Measurements from ENCODE around the gene CYBB. TPM values are rescaled to one million over a fixed set of nuclear protein-coding genes. Genes with fewer than 3 reads are reported as not detected.

CYBB gene
- total RNA-seq, 4 donors from 2014 or later, result 0.73 to 3.7 (median 2.6) TPM

DNA sequence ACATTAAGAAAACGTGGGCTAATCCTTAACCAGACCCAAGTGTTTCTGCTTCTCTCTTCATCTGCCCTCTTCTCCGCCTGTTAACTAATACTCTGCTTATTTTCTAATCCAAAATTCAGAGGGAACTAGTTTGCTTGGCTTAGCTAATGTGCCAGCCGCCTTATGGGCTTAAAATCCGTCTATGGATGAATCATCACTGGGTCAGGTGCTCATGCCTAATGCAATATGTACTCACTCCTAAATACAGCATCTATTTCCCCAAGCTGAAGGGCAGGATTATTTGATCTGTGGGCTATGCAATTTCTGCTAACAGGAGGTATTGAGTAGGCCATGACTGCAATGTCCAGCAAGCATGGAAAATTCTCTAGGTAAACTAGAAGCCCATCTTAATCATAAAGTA is 55.1 kb downstream of the CYBB start:
- H3K27ac ChIP-seq, result no peak overlapping the region
- DNase-seq (ENCODE audit: low spot score in 2 of 2), result no peak
- H3K36me3 ChIP-seq, result no peaks in the 10 kb centered on the region
- no peaks in the 10 kb centered on the region for H3K4me1 ChIP-seq
- no peak overlapping the region for H3K4me3 ChIP-seq
- no peaks in the 10 kb centered on the region for H3K9me3 ChIP-seq
- TF ChIP-seq POLR2AphosphoS5 (IDR thresholded peaks at IDR 0.05) (no peak), CTCF (IDR thresholded peaks at IDR 0.05) (no peak), EP300 (IDR thresholded peaks at IDR 0.05) (no peak), POLR2A (IDR thresholded peaks at IDR 0.05) (no peak)
- H3K27me3 ChIP-seq, result no peaks in the 10 kb centered on the region
- WGBS, result 53% methylated on average over 4 of the region's 4 CpGs

GRCh38 chrX:37840931-37841330 is 61.1 kb downstream of the CYBB start:
- no peaks in the 10 kb centered on the region for H3K9me3 ChIP-seq
- no peaks in the 10 kb centered on the region for H3K36me3 ChIP-seq
- DNase-seq (ENCODE audit: low spot score in 2 of 2), result no peak
- WGBS, result 74% methylated on average over 3 of the region's 3 CpGs
- H3K4me3 ChIP-seq, result no peak overlapping the region
- TF ChIP-seq CTCF (IDR thresholded peaks at IDR 0.05), result no peak
- TF ChIP-seq POLR2A (IDR thresholded peaks at IDR 0.05), result no peak
- no peaks in the 10 kb centered on the region for H3K27me3 ChIP-seq
- H3K4me1 ChIP-seq, result no peaks in the 10 kb centered on the region
- no peak overlapping the region for H3K27ac ChIP-seq

DNA sequence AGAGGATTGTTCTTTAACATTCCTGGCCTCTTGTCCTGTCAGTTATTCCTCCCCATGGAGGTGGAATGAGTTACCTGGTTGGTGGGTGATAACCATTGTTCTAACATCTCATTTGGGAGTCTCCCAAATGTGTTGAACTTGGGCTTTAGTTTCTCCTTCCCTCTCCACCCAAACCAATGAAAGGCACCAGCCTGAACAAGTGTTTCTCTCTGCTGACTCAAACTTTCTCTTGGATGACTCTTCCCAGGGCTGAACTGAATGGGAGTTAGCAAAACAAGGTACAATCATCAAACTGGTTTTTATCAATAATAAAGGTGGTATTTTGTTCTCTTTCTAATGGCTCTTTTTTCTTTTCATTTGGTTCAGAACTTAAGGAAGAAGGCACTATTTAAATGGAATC is 64.8 kb downstream of the CYBB start:
- Histone ChIP-seq H3K27me3 (no peaks in the 10 kb centered on the region), H3K36me3 (no peaks in the 10 kb centered on the region), H3K4me1 (no peaks in the 10 kb centered on the region), H3K9me3 (no peaks in the 10 kb centered on the region), H3K27ac (no peak overlapping the region), H3K4me3 (no peak overlapping the region)
- DNase-seq (ENCODE audit: low spot score in 2 of 2), result no peak
- no peak for TF ChIP-seq POLR2A (IDR thresholded peaks at IDR 0.05)
- TF ChIP-seq CTCF (IDR thresholded peaks at IDR 0.05), result no peak
- no peak for TF ChIP-seq EP300 (IDR thresholded peaks at IDR 0.05)
- TF ChIP-seq POLR2AphosphoS5 (IDR thresholded peaks at IDR 0.05), result no peak

GRCh38 chrX:37846141-37846540 is 66.3 kb downstream of the CYBB start:
- DNase-seq (ENCODE audit: low spot score in 2 of 2), result no peak
- TF ChIP-seq EP300 (IDR thresholded peaks at IDR 0.05), result no peak
- TF ChIP-seq CTCF (IDR thresholded peaks at IDR 0.05), result no peak
- no peak for TF ChIP-seq POLR2AphosphoS5 (IDR thresholded peaks at IDR 0.05)
- no peak for TF ChIP-seq POLR2A (IDR thresholded peaks at IDR 0.05)
- peak overlapping the region; percentile 74 for H3K4me3 ChIP-seq
- H3K27ac ChIP-seq, result no peak overlapping the region
- no peaks in the 10 kb centered on the region for H3K4me1 ChIP-seq
- no peaks in the 10 kb centered on the region for H3K27me3 ChIP-seq
- H3K36me3 ChIP-seq, result no peaks in the 10 kb centered on the region
- H3K9me3 ChIP-seq, result no peaks in the 10 kb centered on the region
- 75% methylated on average over 3 of the region's 3 CpGs for WGBS

- H3K27ac ChIP-seq, result peak overlapping the region; percentile 85
- H3K4me3 ChIP-seq, result peak overlapping the region; percentile 74
- no peaks in the 10 kb centered on the region for H3K36me3 ChIP-seq
- no peak for DNase-seq (ENCODE audit: low spot score in 2 of 2)
- TF ChIP-seq POLR2A (IDR thresholded peaks at IDR 0.05) (no peak), EP300 (IDR thresholded peaks at IDR 0.05) (no peak), CTCF (IDR thresholded peaks at IDR 0.05) (no peak), POLR2AphosphoS5 (IDR thresholded peaks at IDR 0.05) (no peak)
- no peaks in the 10 kb centered on the region for H3K9me3 ChIP-seq
- 45% methylated on average over 1 of the region's 1 CpG for WGBS
- no peaks in the 10 kb centered on the region for H3K4me1 ChIP-seq
- H3K27me3 ChIP-seq, result no peaks in the 10 kb centered on the region
Observed at GRCh38 chrX:37846558-37846933, 66.7 kb downstream of the CYBB start.
